Endothelial cell of umbilical vein (primary cell): Measurements from ENCODE around the gene RASGRF1.

Source experiments
- EZH2 ChIP-seq: IDR thresholded peaks from 2 replicates; pipeline ENCODE4 v1.6.1; 2012; ENCODE audit warnings: borderline replicate concordance, low read depth, mild to moderate bottlenecking, moderate library complexity, low read length, inconsistent platforms; ENCODE audit not compliant: severe bottlenecking
- GATA2 ChIP-seq: IDR thresholded peaks from 2 replicates; pipeline ENCODE4 v1.7.0; 2011; ENCODE audit warnings: low read depth, mild to moderate bottlenecking, moderate library complexity, mixed read lengths, low read length; ENCODE audit not compliant: insufficient read length, insufficient read depth
- JUN ChIP-seq: IDR thresholded peaks from 2 replicates; pipeline ENCODE4 v1.6.1; 2011; ENCODE audit warnings: borderline replicate concordance, low read depth; ENCODE audit not compliant: insufficient read length, insufficient read depth
- MYC ChIP-seq: IDR thresholded peaks from one replicate; pipeline ENCODE4 v1.6.1; 2011; ENCODE audit warnings: mild to moderate bottlenecking, low read depth, low read length
- POLR2A ChIP-seq: IDR thresholded peaks from 2 replicates; pipeline ENCODE4 v1.6.1; 2012; ENCODE audit warnings: low read depth, mild to moderate bottlenecking, control low read depth, low read length
- POLR2AphosphoS5 ChIP-seq: IDR thresholded peaks from 2 replicates; pipeline ENCODE4 v1.6.1; 2012; ENCODE audit warnings: low read depth, mild to moderate bottlenecking, control low read depth, low read length, moderate library complexity; ENCODE audit not compliant: insufficient read depth
- TF ChIP-seq, protein P1 (sequence below), 2 donors: IDR thresholded peaks; 1 replicate in 1 of 2; 2 replicates in 1 of 2; pipeline ENCODE4 v1.5.1; 2011; ENCODE audit warnings: low read length in 2 of 2, mild to moderate bottlenecking in 2 of 2, moderate library complexity in 2 of 2, control low read depth in 1 of 2, inconsistent platforms in 1 of 2, low read depth in 1 of 2; ENCODE audit not compliant: insufficient read depth in 1 of 2; ENCODE audit errors: extremely low read depth in 1 of 2
- TF ChIP-seq, protein P2 (sequence below): IDR thresholded peaks from 2 replicates; pipeline ENCODE4 v1.6.1; 2011; ENCODE audit not compliant: insufficient read depth, insufficient read length

DNA sequence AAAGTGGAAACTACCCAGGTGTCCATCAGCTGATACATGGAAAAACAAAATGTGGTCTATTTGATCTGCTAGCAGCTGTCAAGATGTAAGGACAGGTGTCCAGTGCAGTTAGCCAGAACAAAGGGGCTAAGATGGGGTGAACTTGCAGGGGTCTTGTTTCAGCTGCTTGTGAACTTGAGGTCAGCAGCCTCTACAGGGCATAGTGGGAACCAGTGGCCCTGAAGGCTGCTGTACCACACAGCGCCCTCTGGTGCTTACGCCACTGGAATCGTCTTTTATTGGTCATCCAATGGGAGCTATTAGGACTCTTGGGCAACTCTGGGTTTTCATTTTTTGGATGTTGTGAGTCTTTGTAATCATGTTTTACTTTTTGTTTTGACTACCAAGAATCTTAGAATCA is 83.5 kb downstream of the RASGRF1 start:
- TF ChIP-seq, protein P1, sequence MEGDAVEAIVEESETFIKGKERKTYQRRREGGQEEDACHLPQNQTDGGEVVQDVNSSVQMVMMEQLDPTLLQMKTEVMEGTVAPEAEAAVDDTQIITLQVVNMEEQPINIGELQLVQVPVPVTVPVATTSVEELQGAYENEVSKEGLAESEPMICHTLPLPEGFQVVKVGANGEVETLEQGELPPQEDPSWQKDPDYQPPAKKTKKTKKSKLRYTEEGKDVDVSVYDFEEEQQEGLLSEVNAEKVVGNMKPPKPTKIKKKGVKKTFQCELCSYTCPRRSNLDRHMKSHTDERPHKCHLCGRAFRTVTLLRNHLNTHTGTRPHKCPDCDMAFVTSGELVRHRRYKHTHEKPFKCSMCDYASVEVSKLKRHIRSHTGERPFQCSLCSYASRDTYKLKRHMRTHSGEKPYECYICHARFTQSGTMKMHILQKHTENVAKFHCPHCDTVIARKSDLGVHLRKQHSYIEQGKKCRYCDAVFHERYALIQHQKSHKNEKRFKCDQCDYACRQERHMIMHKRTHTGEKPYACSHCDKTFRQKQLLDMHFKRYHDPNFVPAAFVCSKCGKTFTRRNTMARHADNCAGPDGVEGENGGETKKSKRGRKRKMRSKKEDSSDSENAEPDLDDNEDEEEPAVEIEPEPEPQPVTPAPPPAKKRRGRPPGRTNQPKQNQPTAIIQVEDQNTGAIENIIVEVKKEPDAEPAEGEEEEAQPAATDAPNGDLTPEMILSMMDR (IDR thresholded peaks at IDR 0.05; ENCODE audit: extremely low read depth in 1 of 2, insufficient read depth in 1 of 2, low read depth in 1 of 2, low read length in 2 of 2), result peak; percentile 54 to 74
- TF ChIP-seq POLR2A (no peak), MYC (no peak), POLR2AphosphoS5 (no peak), EZH2 (no peak), JUN (no peak), GATA2 (no peak)
- TF ChIP-seq, protein P2, sequence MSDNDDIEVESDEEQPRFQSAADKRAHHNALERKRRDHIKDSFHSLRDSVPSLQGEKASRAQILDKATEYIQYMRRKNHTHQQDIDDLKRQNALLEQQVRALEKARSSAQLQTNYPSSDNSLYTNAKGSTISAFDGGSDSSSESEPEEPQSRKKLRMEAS, result no peak
